Endothelial cell (in vitro differentiated cells): ENCODE results near the gene DACT3. TPM values are rescaled to one million over a fixed set of nuclear protein-coding genes. Genes with fewer than 3 reads are reported as not detected.

Source experiments
- DNase-seq: peaks from one replicate; pipeline ENCODE4 v3.0.0; 2021; ENCODE audit warnings: low spot score
- H3K27ac Mint-ChIP-seq: one replicate; pipeline ENCODE4 v1.8.0; 2021; ENCODE audit warnings: mixed read lengths, inconsistent platforms; ENCODE audit not compliant: unreplicated experiment
- H3K27me3 Mint-ChIP-seq: one replicate; pipeline ENCODE4 v1.8.0; 2021; ENCODE audit warnings: mild to moderate bottlenecking, moderate library complexity, mixed read lengths, inconsistent platforms; ENCODE audit not compliant: unreplicated experiment
- H3K36me3 Mint-ChIP-seq: one replicate; pipeline ENCODE4 v1.8.0; 2021; ENCODE audit warnings: mild to moderate bottlenecking, low read depth, mixed read lengths, inconsistent platforms; ENCODE audit not compliant: unreplicated experiment
- H3K4me1 Mint-ChIP-seq: one replicate; pipeline ENCODE4 v1.8.0; 2021; ENCODE audit warnings: mild to moderate bottlenecking, mixed read lengths, inconsistent platforms; ENCODE audit not compliant: unreplicated experiment
- H3K4me3 Mint-ChIP-seq: one replicate; pipeline ENCODE4 v1.8.0; 2021; ENCODE audit warnings: mild to moderate bottlenecking, mixed read lengths, inconsistent platforms; ENCODE audit not compliant: unreplicated experiment
- H3K9me3 Mint-ChIP-seq: one replicate; pipeline ENCODE4 v1.8.0; 2021; ENCODE audit warnings: mixed read lengths, inconsistent platforms; ENCODE audit not compliant: unreplicated experiment
- CTCF ChIP-seq: fragments of 200-600 bp; sonication (generic); IDR thresholded peaks from one replicate; pipeline ENCODE4 v1.5.0; 2021; ENCODE audit warnings: antibody characterized with exemption; ENCODE audit not compliant: unreplicated experiment
- total RNA-seq: library from RNA; stranded (reverse); fragmentation: NEBNext Ultra II Directional; extraction: Animal tissue kit (Norgen Biotek cat#: 25700); gene quantifications from one replicate; pipeline ENCODE4 v1.2.1, GENCODE V29; 2021; ENCODE audit not compliant: unreplicated experiment

Gene DACT3
- total RNA-seq, 1 donor from 2014 or later, result 1.1 TPM

DNA sequence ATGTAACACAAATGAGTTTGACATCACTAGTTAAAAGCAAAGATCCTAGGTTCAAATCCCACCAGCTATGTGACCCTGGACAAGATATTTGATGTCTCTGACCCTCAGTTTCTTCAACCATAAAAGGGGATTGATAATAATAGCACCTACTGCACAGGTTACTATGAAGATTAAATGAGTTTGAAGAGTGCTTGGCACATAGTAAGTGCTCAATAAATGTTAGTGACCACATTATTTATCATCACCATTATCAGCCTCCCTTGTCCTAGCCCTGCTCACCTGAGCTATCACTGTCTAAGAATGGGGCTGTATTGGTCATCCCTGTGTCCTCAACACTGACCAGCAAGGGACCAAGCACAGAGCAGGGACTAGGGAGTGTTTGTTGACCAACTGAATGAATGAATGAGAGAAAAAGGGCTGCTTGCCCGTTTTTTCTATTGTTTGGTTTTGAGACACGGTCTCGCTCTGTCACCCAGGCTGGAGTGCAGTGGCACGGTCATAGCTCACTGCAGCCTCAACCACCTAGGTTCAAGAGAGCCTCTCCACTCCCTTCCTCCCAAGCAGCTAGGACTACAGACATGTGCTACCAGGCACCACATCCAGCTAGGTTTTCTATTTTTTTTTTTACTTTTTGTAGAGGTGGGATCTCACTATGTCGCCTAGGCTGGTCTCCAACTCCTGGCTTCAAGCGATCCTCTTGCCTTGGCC, 26.6 kb upstream of the DACT3 start:
- peaks cover 45% of the 10 kb centered on the region for H3K36me3 Mint-ChIP-seq
- peaks cover 9% of the 10 kb centered on the region for H3K27me3 Mint-ChIP-seq
- DNase-seq, result no peak
- H3K9me3 Mint-ChIP-seq, result no peaks in the 10 kb centered on the region
- H3K4me3 Mint-ChIP-seq, result no peak overlapping the region
- no peak for TF ChIP-seq CTCF
- no peak overlapping the region for H3K27ac Mint-ChIP-seq
- no peaks in the 10 kb centered on the region for H3K4me1 Mint-ChIP-seq

DNA sequence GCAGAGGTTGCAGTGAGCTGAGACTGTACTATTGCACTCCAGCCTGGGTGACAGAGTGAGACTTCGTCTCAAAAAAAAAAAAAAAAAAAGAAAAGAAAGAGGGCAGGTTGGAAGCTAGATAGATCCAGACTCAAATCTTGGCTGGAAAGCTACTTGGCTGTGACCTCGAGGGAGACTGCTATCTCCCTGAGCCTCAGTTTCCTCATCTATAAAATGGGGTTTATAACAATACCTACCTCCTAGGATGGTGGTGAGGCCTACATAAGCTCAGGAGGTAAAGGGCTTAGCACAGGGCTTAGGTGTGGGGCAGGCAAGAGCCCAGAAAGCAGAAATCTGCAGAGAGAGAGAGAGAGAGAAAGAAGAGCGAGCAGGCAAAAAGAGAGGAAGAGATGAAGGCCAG, 24.2 kb upstream of the DACT3 start:
- no peak overlapping the region for H3K27ac Mint-ChIP-seq
- peaks cover 7% of the 10 kb centered on the region for H3K27me3 Mint-ChIP-seq
- DNase-seq, result no peak
- no peaks in the 10 kb centered on the region for H3K4me1 Mint-ChIP-seq
- TF ChIP-seq CTCF, result no peak
- H3K36me3 Mint-ChIP-seq, result peaks cover 27% of the 10 kb centered on the region
- peak overlapping the region; percentile 62 for H3K4me3 Mint-ChIP-seq
- no peaks in the 10 kb centered on the region for H3K9me3 Mint-ChIP-seq

- Mint-ChIP-seq H3K27ac (no peak overlapping the region), H3K36me3 (peaks cover 49% of the 10 kb centered on the region), H3K27me3 (peaks cover 14% of the 10 kb centered on the region), H3K4me1 (no peaks in the 10 kb centered on the region), H3K4me3 (no peak overlapping the region), H3K9me3 (no peaks in the 10 kb centered on the region)
- DNase-seq, result peak; percentile 31
- TF ChIP-seq CTCF, result no peak
Observed at GRCh38 chr19:46678110-46678732, 17.2 kb upstream of the DACT3 start.

DNA sequence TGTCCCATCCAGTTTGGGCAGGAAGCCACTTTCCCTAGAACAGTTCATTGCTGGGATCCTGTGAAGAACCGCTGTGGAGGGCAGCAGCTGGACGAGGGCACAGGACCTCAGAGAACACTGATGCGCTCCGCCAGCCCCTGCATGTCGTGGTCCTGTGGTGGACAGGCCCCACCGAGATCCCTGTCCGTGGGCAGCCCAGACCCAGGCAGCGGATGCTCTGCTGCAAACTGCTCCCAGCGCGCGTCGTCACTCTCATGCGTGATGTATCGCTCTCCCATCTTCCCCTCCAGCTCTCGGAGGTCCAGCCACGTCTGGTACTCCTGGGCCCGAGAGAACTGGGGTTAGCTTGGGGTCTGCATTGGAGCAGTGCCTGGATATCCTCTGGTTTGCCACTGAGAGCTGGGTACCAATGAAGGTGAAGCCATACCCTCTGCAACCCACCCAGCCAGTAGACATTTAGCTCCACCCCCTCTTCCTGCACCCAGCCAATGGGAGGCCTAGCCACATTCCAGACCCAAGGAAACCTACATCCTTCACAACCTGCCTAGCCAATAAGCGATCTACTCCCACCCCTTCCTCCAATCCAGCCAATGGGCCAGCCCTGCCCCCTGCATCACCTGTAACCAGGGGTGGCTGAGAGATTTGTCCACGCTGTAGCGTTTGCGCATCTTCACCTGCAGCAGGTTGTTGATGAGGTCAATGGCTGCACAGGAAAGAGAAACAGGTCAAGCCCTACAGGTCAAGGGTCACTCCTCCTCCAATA, 13.6 kb upstream of the DACT3 start:
- peak overlapping the region; percentile 74 for H3K4me3 Mint-ChIP-seq
- DNase-seq, result peak; percentile 13
- H3K36me3 Mint-ChIP-seq, result peaks cover 48% of the 10 kb centered on the region
- H3K9me3 Mint-ChIP-seq, result no peaks in the 10 kb centered on the region
- H3K4me1 Mint-ChIP-seq, result no peaks in the 10 kb centered on the region
- peaks cover 10% of the 10 kb centered on the region for H3K27me3 Mint-ChIP-seq
- no peak for TF ChIP-seq CTCF
- no peak overlapping the region for H3K27ac Mint-ChIP-seq
